ENCODE results near the gene AKAP12.
A peak's percentile ranks its signal among the peaks of the same experiment; 100 is the strongest.

Gene AKAP12

GRCh38 chr6:151239603-151240035 lies at the start of gene AKAP12:
Gene AKAP12, plus strand, starts transcription at chr6:151239967. Its CDS starts 596 bp downstream, at chr6:151240563.
- peak; percentile 85 for DNase-seq

- no peak for DNase-seq
Measured at GRCh38 chr6:151191527-151191926, 48.2 kb upstream of the AKAP12 start.

GRCh38 chr6:151196555-151196954 lies 43.2 kb upstream of the AKAP12 start:
- DNase-seq: no peak

- DNase-seq: no peak
Measured at GRCh38 chr6:151197556-151197955, 42.2 kb upstream of the AKAP12 start.

- DNase-seq: no peak
Measured at GRCh38 chr6:151199991-151200390, 39.8 kb upstream of the AKAP12 start.

GRCh38 chr6:151205721-151206600 lies 33.8 kb upstream of the AKAP12 start:
- no peak for DNase-seq

GRCh38 chr6:151207674-151208073 lies 32.1 kb upstream of the AKAP12 start:
- DNase-seq: no peak

GRCh38 chr6:151209071-151209831 lies 30.5 kb upstream of the AKAP12 start:
- peak; percentile 57 for DNase-seq

GRCh38 chr6:151211075-151211474 lies 28.7 kb upstream of the AKAP12 start:
- DNase-seq: no peak

- DNase-seq: no peak
Measured at GRCh38 chr6:151213352-151213751, 26.4 kb upstream of the AKAP12 start.

- no peak for DNase-seq
Measured at GRCh38 chr6:151215999-151216398, 23.8 kb upstream of the AKAP12 start.

- no peak for DNase-seq
Measured at GRCh38 chr6:151216804-151217203, 23.0 kb upstream of the AKAP12 start.

- no peak for DNase-seq
Measured at GRCh38 chr6:151219192-151219591, 20.6 kb upstream of the AKAP12 start.

GRCh38 chr6:151224076-151224475 lies 15.7 kb upstream of the AKAP12 start:
- DNase-seq: no peak

GRCh38 chr6:151225919-151226318 lies 13.8 kb upstream of the AKAP12 start:
- DNase-seq: no peak

- no peak for DNase-seq
Measured at GRCh38 chr6:151228788-151229400, 10.9 kb upstream of the AKAP12 start.

- DNase-seq: peak; percentile 78
Measured at GRCh38 chr6:151229401-151230276, 10.1 kb upstream of the AKAP12 start.

GRCh38 chr6:151230277-151230577 lies 9.5 kb upstream of the AKAP12 start:
- no peak for DNase-seq

GRCh38 chr6:151232899-151233298 lies 6.9 kb upstream of the AKAP12 start:
- no peak for DNase-seq

- DNase-seq: no peak
Measured at GRCh38 chr6:151233731-151234130, 6.0 kb upstream of the AKAP12 start.

- no peak for DNase-seq
Measured at GRCh38 chr6:151236668-151237401, 2.9 kb upstream of the AKAP12 start.

Data from islet precursor cell (in vitro differentiated cells).